GM19467 (cell line): ENCODE data around the gene ABHD16B.
"Not testable (repeated sequence)": the region's sequence is repeated elsewhere in the genome, so short reads cannot be mapped to it uniquely, and the experiment has no call there.

Experiments
- ATAC-seq: cut with Tn5 transposase; IDR thresholded peaks from one replicate; pipeline ENCODE4 v1.9.1; 2021; ENCODE audit warnings: mild to moderate bottlenecking, moderate library complexity; ENCODE audit not compliant: unreplicated experiment

Gene ABHD16B

DNA sequence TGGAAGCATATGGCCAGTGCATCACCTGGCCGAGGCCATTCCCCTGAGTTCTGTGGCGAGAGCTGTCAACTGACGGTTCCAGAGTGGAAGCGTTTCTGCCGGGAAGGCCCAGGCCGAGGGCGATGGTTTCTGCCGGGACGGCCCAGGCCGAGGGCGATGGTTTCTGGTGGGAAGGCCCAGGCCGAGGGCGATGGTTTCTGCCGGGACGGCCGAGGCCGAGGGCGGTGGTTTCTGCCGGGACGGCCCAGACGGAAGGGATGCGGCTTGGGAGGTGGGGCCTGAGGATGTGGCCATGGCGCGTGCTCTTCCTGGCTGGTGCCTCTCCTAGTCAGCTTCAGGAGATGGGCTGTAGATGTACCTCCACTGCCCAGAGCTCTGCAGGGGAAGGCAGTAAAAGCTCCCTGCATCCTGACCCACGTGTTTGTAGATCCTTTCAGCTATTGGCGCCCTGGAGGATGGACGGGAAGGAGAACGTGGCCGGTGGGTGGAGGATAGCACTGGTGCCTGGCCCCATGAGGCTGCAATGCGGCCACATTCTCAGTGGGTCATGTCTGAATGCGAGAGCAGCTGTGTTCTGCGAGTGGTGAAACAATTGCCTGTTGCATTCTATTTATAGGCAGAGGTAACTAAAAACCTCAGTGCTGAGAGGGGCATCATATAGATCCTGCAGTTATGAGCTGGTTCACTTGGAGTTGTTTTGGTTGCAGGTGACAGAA, 16.6 kb downstream of the ABHD16B start:
- no peak for ATAC-seq

DNA sequence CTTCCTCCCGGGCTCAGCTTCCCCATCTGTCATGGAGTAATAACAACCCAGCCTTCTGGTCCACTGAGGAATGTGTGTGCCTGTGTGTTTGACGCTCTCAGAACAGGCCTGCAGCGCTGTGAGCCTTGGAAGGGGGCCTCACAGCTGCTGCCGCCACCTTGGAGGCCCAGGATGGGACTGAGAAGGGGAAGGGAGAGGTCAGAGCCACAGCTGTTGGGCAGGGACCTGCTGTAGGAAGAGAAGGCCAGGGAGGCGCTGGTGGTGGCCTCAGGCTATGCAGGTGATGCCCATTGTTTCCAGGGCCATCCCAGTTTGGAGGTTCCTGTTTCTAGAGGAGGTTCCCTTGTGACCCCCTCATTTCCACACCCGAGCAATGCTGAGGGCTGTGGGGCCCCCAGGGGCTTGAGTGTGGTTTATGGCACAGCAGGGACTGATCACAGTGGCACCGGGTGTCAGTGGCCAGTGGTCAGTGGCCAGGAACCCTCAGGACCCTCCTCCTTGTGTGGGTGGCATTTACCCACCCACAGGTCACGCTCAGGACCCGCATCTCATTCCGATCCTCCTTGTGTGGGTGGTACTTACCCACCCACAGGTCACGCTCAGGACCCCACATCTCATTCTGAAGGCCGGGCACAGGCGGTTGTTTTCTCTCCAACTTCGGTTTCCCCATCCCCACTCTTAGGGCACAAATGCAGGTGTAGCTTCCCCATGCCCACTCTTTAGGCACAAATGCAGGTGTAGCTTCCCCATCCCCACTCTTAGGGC, 17.8 kb downstream of the ABHD16B start:
- ATAC-seq, result no peak

GRCh38 chr20:63880901-63881300, 19.6 kb downstream of the ABHD16B start:
- ATAC-seq, result not testable (repeated sequence)

DNA sequence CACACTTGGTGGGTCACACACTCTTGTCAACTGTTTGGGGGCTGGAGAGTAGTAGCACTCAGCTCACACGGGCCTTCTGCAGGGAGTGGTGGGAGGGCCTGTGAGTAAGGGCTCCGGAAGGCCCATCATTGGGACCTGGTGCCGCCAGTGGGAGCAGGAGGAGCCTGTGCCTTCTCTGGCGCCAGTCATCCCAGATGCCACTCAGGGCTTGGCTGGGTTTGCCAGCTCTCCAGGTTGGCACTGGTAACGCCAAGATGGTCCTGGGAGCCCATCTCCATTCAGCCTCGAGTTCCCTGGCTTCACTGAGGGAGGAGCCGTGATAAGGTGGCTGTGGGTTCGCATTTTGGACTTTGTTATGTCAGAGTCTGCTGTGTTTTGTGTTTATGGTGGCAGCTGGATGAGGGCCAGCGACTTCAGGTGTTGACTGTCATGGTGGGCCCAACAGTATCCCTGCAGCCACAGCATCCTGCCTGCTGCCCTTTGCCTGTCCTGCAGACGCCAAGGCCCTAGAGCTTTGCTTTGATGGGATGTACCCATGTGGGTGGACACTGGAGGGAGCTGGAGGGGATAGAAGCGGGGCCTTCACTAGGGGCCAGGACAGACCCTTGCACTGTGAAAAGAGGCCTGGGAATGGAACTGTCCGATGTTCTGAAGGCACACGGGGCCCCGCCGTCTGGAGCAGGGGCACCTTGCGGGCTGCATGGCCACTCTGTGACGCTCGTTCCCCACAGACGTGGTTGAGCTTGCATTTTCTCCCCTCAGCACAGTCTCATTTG, 20.3 kb downstream of the ABHD16B start:
- ATAC-seq, result no peak

GRCh38 chr20:63882257-63883200, 21.2 kb downstream of the ABHD16B start:
- no peak for ATAC-seq

DNA sequence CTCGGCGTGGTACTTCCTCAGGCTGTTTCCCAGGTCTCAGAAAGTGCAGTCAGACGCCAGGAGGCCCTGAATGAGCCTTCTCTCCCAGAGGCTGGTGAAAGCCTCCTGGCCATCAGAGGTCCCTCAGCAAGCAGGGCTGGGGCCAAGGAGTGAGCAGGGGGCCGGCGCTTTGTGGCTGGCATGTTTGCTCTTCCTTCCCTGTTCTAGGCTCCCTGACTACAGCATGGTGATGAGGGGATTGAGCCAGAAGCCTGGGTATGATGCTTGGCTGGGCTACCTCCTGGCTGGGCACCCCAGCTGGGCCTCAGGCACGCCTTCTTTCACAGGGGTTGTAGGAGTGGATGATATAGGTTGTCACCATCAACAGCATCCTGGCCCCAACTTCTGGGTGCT, 21.9 kb downstream of the ABHD16B start:
- ATAC-seq, result no peak

GRCh38 chr20:63884506-63885263, 23.4 kb downstream of the ABHD16B start:
- no peak for ATAC-seq

GRCh38 chr20:63885264-63886053, 24.2 kb downstream of the ABHD16B start:
- no peak for ATAC-seq

- no peak for ATAC-seq
These were observed 24.7 kb downstream of the ABHD16B start for GRCh38 chr20:63886054-63886419.

GRCh38 chr20:63886921-63887320, 25.6 kb downstream of the ABHD16B start:
- ATAC-seq, result no peak

GRCh38 chr20:63889241-63890200, 28.2 kb downstream of the ABHD16B start:
- ATAC-seq, result no peak

DNA sequence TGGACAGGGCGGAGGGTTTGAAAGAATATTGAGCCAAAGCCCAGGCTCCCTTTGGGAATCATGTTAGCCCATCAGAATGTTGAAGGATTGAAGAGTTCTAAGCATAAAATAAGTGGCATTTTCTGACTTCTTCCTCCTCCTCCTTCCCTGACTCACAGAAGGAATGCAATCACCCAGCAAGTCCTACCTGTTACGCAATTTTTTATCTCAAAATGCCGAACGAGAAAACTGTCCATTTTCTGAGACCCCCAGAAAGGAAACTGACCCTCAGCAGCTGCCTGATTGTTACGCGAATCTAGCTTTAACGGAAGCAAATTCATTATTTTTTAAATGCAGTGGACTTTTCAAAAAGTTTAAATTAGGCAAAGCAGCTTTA, 28.9 kb downstream of the ABHD16B start:
- no peak for ATAC-seq

DNA sequence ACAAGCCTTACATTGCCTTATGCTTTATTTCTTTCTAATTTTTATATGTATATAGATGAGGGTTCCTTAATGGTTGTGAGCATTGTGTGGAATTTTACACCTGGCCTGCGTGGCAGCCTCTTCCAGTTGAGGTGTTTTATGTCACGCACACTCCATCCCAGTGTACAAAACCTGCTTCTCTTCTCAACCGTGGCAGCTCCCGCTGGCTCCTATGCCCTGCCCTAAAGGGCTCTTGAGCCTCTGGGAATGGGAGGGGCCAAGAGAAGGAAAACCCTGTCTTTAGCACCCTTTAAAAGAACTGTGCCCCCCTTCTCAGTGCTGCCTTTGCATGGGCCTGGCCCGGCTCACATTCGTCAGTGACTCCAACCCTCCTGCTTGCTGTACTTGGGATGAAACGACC, 29.3 kb downstream of the ABHD16B start:
- ATAC-seq, result no peak

GRCh38 chr20:63891061-63892002, 30.0 kb downstream of the ABHD16B start:
- no peak for ATAC-seq

DNA sequence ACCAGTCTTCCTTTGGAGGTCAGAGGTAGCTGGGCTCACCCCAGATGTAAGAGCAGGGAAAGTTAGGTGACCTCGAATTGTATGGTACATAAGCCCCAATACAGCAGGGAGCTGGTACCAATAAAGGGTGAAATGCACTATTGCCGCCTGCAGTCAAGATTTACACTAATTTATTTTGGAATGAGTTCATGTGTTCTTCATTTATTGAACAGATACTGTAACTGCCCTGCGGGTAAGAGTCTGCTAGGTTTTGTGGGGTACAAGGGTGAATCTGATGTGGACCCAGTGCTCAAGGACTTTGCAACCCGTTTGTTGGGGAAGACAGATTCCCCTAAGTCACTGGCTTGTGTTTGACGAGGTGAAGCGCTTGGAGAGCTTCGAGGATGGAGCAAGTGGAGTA, 31.1 kb downstream of the ABHD16B start:
- no peak for ATAC-seq

- ATAC-seq, result no peak
These were observed 32.7 kb downstream of the ABHD16B start for GRCh38 chr20:63893999-63894357.
